HepG2 (cell line): ENCODE results near the gene KIFAP3.

Experiments used
- EZH2 ChIP-seq: conservative IDR thresholded peaks from 2 replicates; pipeline ENCODE4 v1.6.1; 2012; ENCODE audit warnings: mild to moderate bottlenecking, low read depth, low read length, moderate library complexity
- GTF2F1 ChIP-seq: fragments of 150-350 bp; IDR thresholded peaks from 2 replicates; pipeline ENCODE4 v1.6.1; 2014; ENCODE audit warnings: low read length
- ZNF121 ChIP-seq: sonication (generic); formaldehyde crosslinking; IDR thresholded peaks from 2 replicates; pipeline ENCODE4 v1.5.0; 2020; ENCODE audit warnings: mild to moderate bottlenecking, missing genetic modification reagents

DNA sequence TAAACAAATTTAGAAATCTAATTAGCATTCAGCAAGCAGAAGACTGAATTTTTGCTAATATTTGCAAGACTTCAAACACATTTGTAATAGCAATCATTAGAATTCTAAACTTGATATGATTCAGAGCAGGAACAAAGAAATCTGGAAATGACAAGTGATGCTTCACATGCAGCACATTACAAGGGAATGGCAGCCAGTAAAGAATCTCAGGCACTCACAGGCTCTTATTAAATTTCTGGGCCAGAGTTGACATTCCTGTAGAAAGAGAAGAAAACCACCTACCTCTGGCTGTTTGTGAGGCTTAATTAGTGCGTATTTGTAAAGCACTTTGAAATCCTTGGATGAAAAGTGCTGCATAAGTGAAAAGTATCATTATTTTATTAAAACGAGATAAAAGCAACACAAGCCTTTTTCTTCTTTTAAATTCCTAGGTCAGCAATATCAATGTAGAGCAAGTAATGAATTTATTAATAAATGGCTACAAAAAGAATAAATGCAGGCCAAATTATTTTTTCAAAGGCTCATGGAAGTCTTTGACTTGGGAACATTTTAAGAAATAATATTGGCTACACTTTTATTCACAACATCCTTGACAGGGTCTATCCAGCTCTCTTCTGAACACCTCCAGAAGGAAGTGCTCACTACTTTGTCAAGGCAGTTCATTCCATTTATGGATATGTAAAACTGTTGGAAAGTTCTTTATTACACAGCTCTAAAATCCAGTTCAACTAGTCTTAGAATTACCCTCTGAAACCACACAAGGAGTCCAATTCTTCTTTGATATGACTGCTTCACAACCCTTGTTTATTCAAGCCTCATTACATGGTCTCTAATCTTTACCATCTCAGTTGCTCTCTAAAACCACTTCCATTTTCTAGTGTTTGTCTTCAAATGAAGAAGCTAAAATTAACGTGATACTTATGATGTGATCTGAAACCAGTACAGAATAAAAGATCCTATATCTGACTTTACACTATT, 148.7 kb downstream of the KIFAP3 start:
- TF ChIP-seq EZH2 (no peak), ZNF121 (no peak), GTF2F1 (no peak)
